ENCODE measurements around the gene MOGAT1.
"Not testable (repeated sequence)": the region's sequence is repeated elsewhere in the genome, so short reads cannot be mapped to it uniquely, and the experiment has no call there.

MOGAT1 gene

GRCh38 chr2:222745836-222746559 lies 74.5 kb downstream of the MOGAT1 start:
- DNase-seq = no peak

DNA sequence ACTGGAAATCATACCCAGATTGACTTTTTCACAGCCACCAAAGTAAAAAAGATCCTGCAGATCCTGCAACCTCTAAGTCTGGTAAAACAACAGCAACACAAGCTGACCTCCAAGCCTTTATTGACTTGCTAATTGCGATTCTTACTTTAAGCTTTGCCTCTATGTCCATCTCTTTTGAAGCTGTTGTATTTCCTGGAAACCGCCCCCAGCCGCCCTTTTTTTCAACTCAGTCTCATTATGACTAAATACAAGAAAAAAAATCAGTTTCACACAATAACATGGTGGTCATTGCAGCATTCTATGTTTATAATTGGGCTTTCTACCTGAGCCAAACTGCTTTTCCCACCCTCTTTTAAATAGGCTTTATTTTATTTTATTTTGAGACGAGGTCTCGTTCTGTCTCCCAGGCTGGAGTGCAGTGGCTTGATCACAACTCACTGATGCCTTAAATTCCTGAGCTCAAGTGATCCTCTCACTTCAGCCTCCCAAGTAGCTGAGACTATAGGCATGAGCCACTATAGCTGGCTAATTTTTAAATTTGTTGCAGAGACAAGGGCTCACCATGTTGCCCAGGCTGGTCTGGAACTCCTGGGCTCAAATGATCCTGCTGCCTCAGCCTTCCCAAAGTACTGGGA lies 76.2 kb downstream of the MOGAT1 start:
- DNase-seq = no peak

- DNase-seq = no peak
These were observed 79.1 kb downstream of the MOGAT1 start for GRCh38 chr2:222750533-222750932.

GRCh38 chr2:222751238-222751637 lies 79.8 kb downstream of the MOGAT1 start:
- DNase-seq = no peak

DNA sequence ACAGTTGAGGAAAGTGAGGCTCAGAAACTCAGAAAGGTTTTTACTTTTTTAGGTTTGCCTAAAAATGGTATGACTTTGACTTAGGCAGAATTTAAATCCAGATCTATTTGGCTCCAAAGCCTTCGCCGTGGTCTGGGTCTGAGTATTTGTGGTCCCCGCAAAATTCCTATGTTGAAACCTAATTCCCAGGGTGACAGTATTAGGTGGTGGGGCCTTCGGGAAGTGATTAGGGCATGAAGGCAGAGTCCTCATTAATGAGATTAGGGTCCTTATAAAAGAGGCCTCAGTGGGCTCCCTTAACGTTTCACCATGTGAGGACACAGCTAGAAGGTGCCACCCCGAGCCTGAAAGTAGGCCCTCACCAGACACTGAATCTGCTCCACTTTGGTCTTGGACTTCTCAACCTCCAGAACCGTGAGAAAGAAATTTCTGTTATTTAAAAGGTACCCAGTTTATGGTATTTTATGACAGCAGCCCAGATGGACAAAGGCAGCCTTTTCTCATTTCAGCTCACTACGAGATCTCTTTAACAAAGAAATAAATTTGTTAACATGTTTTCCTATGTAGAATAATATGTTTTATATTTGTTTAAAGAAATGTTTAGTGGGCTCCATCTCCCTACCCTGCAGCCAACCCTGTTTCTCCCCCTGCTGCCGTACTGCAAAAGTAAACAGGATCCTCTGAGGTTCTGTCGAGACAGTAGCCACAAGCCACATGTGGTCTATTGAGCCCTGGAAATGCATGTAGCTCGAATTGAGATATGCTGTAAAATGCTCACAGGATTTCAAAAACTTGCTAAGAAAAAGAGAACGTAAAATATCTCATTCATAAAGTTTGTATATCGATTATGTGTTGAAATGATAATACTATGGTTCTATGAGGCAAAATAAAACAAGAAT lies 80.6 kb downstream of the MOGAT1 start:
- peak; percentile 46 for DNase-seq

GRCh38 chr2:222752746-222753145 lies 81.3 kb downstream of the MOGAT1 start:
- DNase-seq = peak; percentile 44

DNA sequence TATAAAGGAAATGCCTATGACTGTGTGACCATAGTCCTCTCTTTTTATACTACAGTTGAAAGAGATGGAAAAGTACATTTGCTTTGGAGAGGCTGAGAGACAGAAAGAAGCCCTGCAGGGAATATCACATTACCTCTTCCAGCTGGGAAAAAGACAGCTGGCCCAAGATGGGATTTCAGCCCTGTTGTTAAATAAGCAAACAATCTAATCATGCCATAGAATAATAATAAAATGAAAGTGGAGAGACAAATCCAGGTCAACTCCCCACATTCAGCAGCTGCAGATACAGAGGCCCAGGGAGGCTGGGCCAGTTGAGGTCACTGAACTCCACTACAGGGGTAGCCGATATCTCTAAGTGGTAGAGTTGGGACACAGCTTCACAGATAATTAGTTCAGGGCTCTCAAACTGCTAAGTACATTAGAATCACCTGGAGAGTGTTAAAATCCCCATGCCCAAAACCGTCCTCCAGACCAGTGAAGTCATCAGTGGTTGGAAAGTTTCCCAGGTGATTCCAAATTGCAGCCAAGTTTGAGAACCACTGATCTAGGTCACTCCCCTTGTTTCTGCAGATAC lies 81.9 kb downstream of the MOGAT1 start:
- DNase-seq = peak; percentile 90

DNA sequence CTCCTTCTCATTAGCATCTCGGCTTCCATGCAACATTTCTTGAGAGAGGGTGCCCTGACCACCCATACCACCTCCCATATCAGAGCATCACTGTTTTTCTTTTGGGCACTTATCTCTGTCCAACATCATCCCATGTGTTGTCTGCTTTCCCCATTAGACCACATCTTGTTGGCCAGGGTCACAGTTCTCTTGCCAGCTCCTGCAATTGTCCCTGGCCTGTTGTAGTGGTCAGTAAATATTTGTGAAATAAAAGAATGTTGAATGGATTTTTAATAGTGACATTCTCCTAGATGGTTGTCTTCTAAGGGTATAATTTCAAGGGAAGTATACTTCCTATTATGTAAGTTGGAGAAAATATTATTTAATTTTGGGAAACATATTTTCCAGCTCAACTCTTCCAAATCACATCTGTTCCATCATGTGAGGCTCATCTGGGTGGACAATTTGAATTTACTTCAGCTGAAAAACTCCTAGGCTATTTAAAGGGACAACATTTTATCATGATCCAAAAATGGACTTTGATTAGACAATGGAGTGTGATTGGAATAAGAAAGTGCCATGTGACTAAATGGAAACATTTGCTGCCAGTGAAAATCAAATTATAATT lies 83.0 kb downstream of the MOGAT1 start:
- no peak for DNase-seq

- not testable (repeated sequence) for DNase-seq
These were observed 84.1 kb downstream of the MOGAT1 start for GRCh38 chr2:222755593-222755992.

GRCh38 chr2:222756362-222756831 lies 84.9 kb downstream of the MOGAT1 start:
- no peak for DNase-seq

GRCh38 chr2:222756951-222757650 lies 85.6 kb downstream of the MOGAT1 start:
- no peak for DNase-seq

All from SHP77 treated with DMSO at 0.1 percent for 48 hours (cell line).